ENCODE results near the gene HACD1.

GRCh38 chr10:17662193-17663138 lies 45.3 kb upstream of the HACD1 start:
- TF ChIP-seq CTCF (IDR thresholded peaks at IDR 0.05), result no peak
- no peak for TF ChIP-seq POLR2A (IDR thresholded peaks at IDR 0.05)
- TF ChIP-seq POLR2AphosphoS5 (IDR thresholded peaks at IDR 0.05), result no peak
- no peak for TF ChIP-seq EP300 (IDR thresholded peaks at IDR 0.05)
